ENCODE results near the gene PCDHGA1.

GRCh38 chr5:141489841-141490240, 159.5 kb downstream of the PCDHGA1 start:
- TF ChIP-seq POLR2A (IDR thresholded peaks at IDR 0.05) (no peak), CTCF (IDR thresholded peaks at IDR 0.05) (no peak)
